Upper lobe of left lung (tissue), 6 donors: ENCODE results near the gene EVI5L. TPM values are rescaled to one million over a fixed set of nuclear protein-coding genes. Genes with fewer than 3 reads are reported as not detected.

Experiments used
- ATAC-seq, 2 donors: fragments of 200-7000 bp; cut with Tn5 transposase; one replicate each; pipeline ENCODE4 v1.9.1; 2022; ENCODE audit warnings: mild to moderate bottlenecking in 2 of 2, moderate library complexity in 2 of 2; ENCODE audit not compliant: low FRiP score in 2 of 2
- DNase-seq, 2 donors: peaks; one replicate each; pipeline ENCODE4 v3.0.0-alpha.2; 2019 to 2020
- H3K27ac ChIP-seq, 4 donors: fragments of 200-600 bp; sonication (generic); one replicate each; pipeline ENCODE4 v1.5.1; 2016 to 2019
- H3K27me3 ChIP-seq, 4 donors: fragments of 200-600 bp; sonication (generic); one replicate each; pipeline ENCODE4 v1.5.1; 2017 to 2019
- H3K36me3 ChIP-seq, 4 donors: fragments of 200-600 bp; sonication (generic); one replicate each; pipeline ENCODE4 v1.5.1; 2016 to 2019
- H3K4me1 ChIP-seq, 4 donors: fragments of 200-600 bp; sonication (generic); one replicate each; pipeline ENCODE4 v1.5.1; 2018 to 2019
- H3K4me3 ChIP-seq, 4 donors: fragments of 200-600 bp; sonication (generic); one replicate each; pipeline ENCODE4 v1.5.1; 2017 to 2019; ENCODE audit warnings: mild to moderate bottlenecking in 2 of 4, moderate library complexity in 1 of 4
- H3K9me3 ChIP-seq, 4 donors: fragments of 200-600 bp; sonication (generic); one replicate each; pipeline ENCODE4 v1.5.1; 2018 to 2019
- EP300 ChIP-seq, 4 donors: sonication (generic); formaldehyde crosslinking; IDR thresholded peaks; one replicate each; pipeline ENCODE4 v1.5.1; 2017; ENCODE audit warnings: antibody characterized with exemption in 4 of 4, control low read depth in 2 of 4
- POLR2A ChIP-seq, 4 donors: fragments of 450-650 bp; IDR thresholded peaks; one replicate each; pipeline ENCODE4 v1.5.1; 2016 to 2017; ENCODE audit warnings: antibody characterized with exemption in 4 of 4, mild to moderate bottlenecking in 2 of 4
- POLR2AphosphoS5 ChIP-seq, 2 donors: sonication (generic); formaldehyde crosslinking; IDR thresholded peaks; one replicate each; pipeline ENCODE4 v1.5.1; 2017; ENCODE audit warnings: antibody characterized with exemption in 2 of 2
- WGBS, 2 donors: methylation state at CpG; one replicate each; pipeline ENCODE4 v1.1.5; 2017 to 2018; 5-methylcytosine and 5-hydroxymethylcytosine counted together
- total RNA-seq, 6 donors: library from RNA; depleted of rRNA in 4 of 6; stranded (reverse); fragments of >200 nt in 4 of 6; gene quantifications; one replicate each; pipeline versions ENCODE4 v1.1.0 to v1.2.1, GENCODE V29; 2016 to 2021
- TF ChIP-seq, protein P1 (sequence below), 6 experiments: fragments of 450-650 bp in 4 of 6; fragments of 200-600 bp in 2 of 6; sonication (generic) in 2 of 6; IDR thresholded peaks; one replicate each; pipeline ENCODE4 v1.5.1; 2016 to 2019; ENCODE audit warnings: antibody characterized with exemption in 6 of 6
- donor health status: DM: no; HTN: no; CAD: no; lungs with moderate emphysema.
- donor health status: DM: no; HTN: yes; CAD: no; lungs with severe emphysema.

EVI5L gene
- total RNA-seq, 6 donors from 2014 or later, result 12.0 to 24.1 (median 15.6) TPM

DNA sequence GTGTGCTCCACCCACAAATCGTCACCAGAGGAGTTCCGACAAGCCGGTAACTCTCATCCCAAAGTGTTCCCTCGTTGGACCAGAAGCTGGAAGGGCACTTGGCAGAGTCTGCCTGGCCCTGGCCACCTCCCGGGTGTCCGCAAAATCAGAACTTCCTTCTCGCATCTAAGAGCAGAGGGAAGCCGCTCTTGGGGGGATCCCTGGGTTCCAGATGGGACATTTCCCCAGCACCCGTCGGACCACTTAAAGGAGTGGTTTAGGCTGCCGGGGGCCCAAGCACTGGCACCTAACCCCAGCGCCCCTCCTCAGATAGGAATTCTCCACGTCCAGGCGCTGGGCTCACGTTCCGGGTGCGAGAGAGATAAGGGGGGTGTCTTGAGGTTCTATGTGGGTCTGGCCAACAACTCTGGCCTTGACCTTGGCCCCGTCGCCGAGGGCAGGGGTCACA lies 72.8 kb downstream of the EVI5L start:
- ATAC-seq, result peak in 1 of 2 donors; percentile 5
- H3K4me1 ChIP-seq, result peaks cover 31 to 44% (median 33%) of the 10 kb centered on the region in 4 donors
- H3K4me3 ChIP-seq, result peak overlapping the region; percentile 30 to 99 (median 82)
- WGBS, 2 donors, result 8 to 15% methylated on average over 11 to 18 of the region's 20 CpGs
- H3K9me3 ChIP-seq, result no peaks in the 10 kb centered on the region
- H3K27ac ChIP-seq, result peak overlapping the region; percentile 82 to 90 (median 87)
- no peaks in the 10 kb centered on the region for H3K27me3 ChIP-seq
- peak in 1 of 2 donors; percentile 74 for DNase-seq
- peak in 1 of 2 donors; percentile 26 for TF ChIP-seq POLR2AphosphoS5 (IDR thresholded peaks at IDR 0.05)
- TF ChIP-seq, protein P1, sequence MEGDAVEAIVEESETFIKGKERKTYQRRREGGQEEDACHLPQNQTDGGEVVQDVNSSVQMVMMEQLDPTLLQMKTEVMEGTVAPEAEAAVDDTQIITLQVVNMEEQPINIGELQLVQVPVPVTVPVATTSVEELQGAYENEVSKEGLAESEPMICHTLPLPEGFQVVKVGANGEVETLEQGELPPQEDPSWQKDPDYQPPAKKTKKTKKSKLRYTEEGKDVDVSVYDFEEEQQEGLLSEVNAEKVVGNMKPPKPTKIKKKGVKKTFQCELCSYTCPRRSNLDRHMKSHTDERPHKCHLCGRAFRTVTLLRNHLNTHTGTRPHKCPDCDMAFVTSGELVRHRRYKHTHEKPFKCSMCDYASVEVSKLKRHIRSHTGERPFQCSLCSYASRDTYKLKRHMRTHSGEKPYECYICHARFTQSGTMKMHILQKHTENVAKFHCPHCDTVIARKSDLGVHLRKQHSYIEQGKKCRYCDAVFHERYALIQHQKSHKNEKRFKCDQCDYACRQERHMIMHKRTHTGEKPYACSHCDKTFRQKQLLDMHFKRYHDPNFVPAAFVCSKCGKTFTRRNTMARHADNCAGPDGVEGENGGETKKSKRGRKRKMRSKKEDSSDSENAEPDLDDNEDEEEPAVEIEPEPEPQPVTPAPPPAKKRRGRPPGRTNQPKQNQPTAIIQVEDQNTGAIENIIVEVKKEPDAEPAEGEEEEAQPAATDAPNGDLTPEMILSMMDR (IDR thresholded peaks at IDR 0.05), result no peak
- H3K36me3 ChIP-seq, result peaks cover 0 to 17% (median 11%) of the 10 kb centered on the region in 4 donors

DNA sequence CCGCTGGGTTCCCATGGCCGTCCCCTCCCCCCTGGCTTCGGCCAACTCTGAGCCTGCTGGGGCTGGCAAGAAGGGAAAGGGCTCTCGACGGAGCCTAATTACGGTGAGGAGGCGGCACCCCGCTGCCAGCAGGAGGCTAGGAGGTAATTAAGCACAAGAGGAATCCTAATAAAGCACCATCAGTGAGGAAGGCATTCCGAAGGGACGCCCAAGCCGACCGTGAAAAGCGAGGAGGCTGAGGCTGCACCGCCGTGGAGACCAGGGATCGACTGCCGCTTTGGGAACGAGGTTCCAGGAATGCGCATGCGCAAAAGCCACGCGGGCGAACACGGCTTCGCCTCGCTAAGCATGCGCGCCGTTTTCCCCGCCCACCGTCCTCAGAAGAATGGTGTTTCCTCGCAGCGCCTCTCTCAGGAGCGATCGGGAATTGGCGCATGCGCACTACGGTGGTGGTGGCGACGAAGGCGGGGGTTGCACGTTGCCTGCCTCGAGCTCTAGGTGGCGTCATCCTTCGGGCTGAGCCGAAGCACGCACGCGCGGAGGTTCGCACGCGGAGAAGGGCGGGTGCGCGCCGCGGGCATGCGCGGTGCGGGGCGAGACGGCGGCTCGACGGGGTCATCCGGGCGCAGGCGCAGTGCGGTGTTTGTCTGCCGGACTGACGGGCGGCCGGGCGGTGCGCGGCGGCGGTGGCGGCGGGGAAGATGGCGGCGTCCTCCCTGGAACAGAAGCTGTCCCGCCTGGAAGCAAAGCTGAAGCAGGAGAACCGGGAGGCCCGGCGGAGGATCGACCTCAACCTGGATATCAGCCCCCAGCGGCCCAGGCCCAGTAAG lies 73.4 kb downstream of the EVI5L start, which contains the start of gene MAP2K7:
Gene MAP2K7, plus strand, starts transcription at position 634 of the 830 bp plus-strand sequence. Its CDS starts 68 bp downstream, at position 702.
- peak; percentile 94 to 95 for ATAC-seq
- DNase-seq, result peak; percentile 99 to 100
- no peaks in the 10 kb centered on the region for H3K27me3 ChIP-seq
- TF ChIP-seq POLR2AphosphoS5 (IDR thresholded peaks at IDR 0.05) (peak; percentile 65 to 90), POLR2A (IDR thresholded peaks at IDR 0.05) (peak in 3 of 4 donors; percentile 35 to 94 (median 65)), EP300 (IDR thresholded peaks at IDR 0.05) (peak in 1 of 4 donors; percentile 77)
- TF ChIP-seq, protein P1 (IDR thresholded peaks at IDR 0.05), result peak; percentile 10 to 94 (median 61)
- WGBS, 2 donors, result 0 to 4% methylated on average over 21 to 69 of the region's 89 CpGs
- peaks cover 0 to 17% (median 11%) of the 10 kb centered on the region in 4 donors for H3K36me3 ChIP-seq
- H3K4me3 ChIP-seq, result peak within 1 kb of the TSS; percentile 71 to 99 (median 92)
- peaks cover 31 to 44% (median 33%) of the 10 kb centered on the region in 4 donors for H3K4me1 ChIP-seq
- peak within 1 kb of the TSS; percentile 86 to 93 (median 91) for H3K27ac ChIP-seq
- H3K9me3 ChIP-seq, result no peaks in the 10 kb centered on the region

DNA sequence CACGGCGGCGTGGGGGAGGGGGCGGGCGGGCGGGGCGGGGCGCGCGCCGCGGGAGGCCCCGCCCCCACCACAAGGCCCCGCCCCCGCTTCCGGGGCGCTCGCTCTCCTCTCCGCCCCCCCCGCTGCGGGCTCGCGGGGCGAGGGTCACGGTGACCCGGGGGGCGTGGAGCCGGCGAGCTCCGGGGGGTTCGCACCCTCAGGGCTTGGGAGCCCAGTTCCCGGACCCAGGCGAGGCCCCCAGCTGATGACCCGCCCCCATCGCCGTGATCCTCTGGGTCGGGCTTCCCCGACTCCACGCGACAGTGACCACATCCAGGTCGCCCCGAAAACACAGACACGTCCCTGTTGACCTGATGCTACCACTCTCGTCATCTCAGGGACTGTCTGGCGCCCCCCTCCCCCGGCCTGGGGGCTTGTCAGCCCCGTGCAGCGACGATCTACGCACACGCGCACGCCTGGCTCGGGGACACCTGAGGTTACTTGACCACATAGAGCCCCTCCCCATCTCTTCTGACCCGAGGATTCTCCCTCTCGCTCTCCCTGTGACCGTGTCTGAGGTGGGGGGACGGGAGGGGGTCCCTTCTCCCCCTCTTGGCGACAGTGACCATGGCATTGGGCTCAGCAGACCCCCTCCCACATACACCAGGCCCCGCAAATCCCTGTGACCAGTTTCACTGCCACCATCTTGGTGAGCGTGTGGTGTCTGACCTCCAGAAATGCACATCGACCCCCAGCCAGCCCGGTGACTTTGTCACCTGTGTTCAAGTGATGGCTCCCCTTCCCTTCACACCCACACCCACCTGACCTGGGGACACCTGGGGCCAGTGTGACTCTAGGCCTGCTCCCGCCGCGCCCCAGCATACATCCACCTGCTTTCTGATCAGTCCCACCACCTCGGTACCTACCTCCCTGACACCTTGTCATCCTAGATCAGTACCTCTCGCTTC lies 74.3 kb downstream of the EVI5L start:
- ATAC-seq (peak in 1 of 2 donors; percentile 69), DNase-seq (peak; percentile 36 to 93)
- Histone ChIP-seq H3K27me3 (no peaks in the 10 kb centered on the region), H3K4me3 (peak overlapping the region; percentile 71 to 99 (median 92)), H3K9me3 (no peaks in the 10 kb centered on the region), H3K4me1 (peaks cover 31 to 44% (median 33%) of the 10 kb centered on the region in 4 donors), H3K27ac (peak overlapping the region; percentile 86 to 93 (median 91)), H3K36me3 (peaks cover 0 to 22% (median 15%) of the 10 kb centered on the region in 4 donors)
- TF ChIP-seq POLR2AphosphoS5 (IDR thresholded peaks at IDR 0.05), result no peak
- TF ChIP-seq, protein P1 (IDR thresholded peaks at IDR 0.05), result no peak
- no peak for TF ChIP-seq EP300 (IDR thresholded peaks at IDR 0.05)
- no peak for TF ChIP-seq POLR2A (IDR thresholded peaks at IDR 0.05)
- WGBS, 2 donors, result 24 to 31% methylated on average over 22 to 30 of the region's 68 CpGs

GRCh38 chr19:7905268-7905667 lies 75.2 kb downstream of the EVI5L start:
- H3K36me3 ChIP-seq, result peaks cover 3 to 31% (median 24%) of the 10 kb centered on the region in 4 donors
- H3K4me3 ChIP-seq, result peak overlapping the region in 2 of 4 donors; percentile 71 to 99
- 69 to 79% methylated on average over 8 to 10 of the region's 10 CpGs for WGBS, 2 donors
- H3K27me3 ChIP-seq, result no peaks in the 10 kb centered on the region
- no peak for TF ChIP-seq POLR2AphosphoS5 (IDR thresholded peaks at IDR 0.05)
- no peak for TF ChIP-seq EP300 (IDR thresholded peaks at IDR 0.05)
- ATAC-seq, result no peak
- no peak overlapping the region for H3K27ac ChIP-seq
- DNase-seq, result peak in 1 of 2 donors; percentile 66
- peaks cover 31 to 44% (median 33%) of the 10 kb centered on the region in 4 donors for H3K4me1 ChIP-seq
- no peaks in the 10 kb centered on the region for H3K9me3 ChIP-seq
